AG09309 (cell line): ENCODE data around the gene SEMA3E.

Experiments
- DNase-seq: peaks from one replicate; pipeline ENCODE4 v3.0.0-alpha.2; 2010; ENCODE audit warnings: low read depth
- H3K4me3 ChIP-seq: 2 replicates; pipeline ENCODE4 v1.5.1; 2011; ENCODE audit warnings: mild to moderate bottlenecking, low read depth, low read length, moderate library complexity; ENCODE audit not compliant: control insufficient read depth
- CTCF ChIP-seq: IDR thresholded peaks from 2 replicates; pipeline ENCODE4 v1.5.1; 2011; ENCODE audit warnings: mild to moderate bottlenecking, low read depth, low read length, inconsistent platforms; ENCODE audit not compliant: insufficient read depth, control insufficient read depth; ENCODE audit errors: missing control alignments

The SEMA3E gene

GRCh38 chr7:83486536-83486935, 162.4 kb downstream of the SEMA3E start:
- no peak overlapping the region for H3K4me3 ChIP-seq
- no peak for TF ChIP-seq CTCF
- DNase-seq = no peak

- DNase-seq = no peak
- H3K4me3 ChIP-seq = no peak overlapping the region
- TF ChIP-seq CTCF = no peak
These were observed 164.1 kb downstream of the SEMA3E start for GRCh38 chr7:83484826-83485225.

GRCh38 chr7:83484266-83484665, 164.7 kb downstream of the SEMA3E start:
- no peak for TF ChIP-seq CTCF
- H3K4me3 ChIP-seq = no peak overlapping the region
- DNase-seq = no peak

- no peak overlapping the region for H3K4me3 ChIP-seq
- no peak for DNase-seq
- TF ChIP-seq CTCF = no peak
These were observed 170.3 kb downstream of the SEMA3E start for GRCh38 chr7:83478616-83479015.

- H3K4me3 ChIP-seq = no peak overlapping the region
- DNase-seq = no peak
- no peak for TF ChIP-seq CTCF
These were observed 172.4 kb downstream of the SEMA3E start for GRCh38 chr7:83476511-83477050.

- H3K4me3 ChIP-seq = no peak overlapping the region
- DNase-seq = no peak
- TF ChIP-seq CTCF = no peak
These were observed 173.5 kb downstream of the SEMA3E start for GRCh38 chr7:83475420-83475819.

GRCh38 chr7:83472376-83472775, 176.6 kb downstream of the SEMA3E start:
- no peak for TF ChIP-seq CTCF
- DNase-seq = no peak
- H3K4me3 ChIP-seq = no peak overlapping the region
